HG03135 (cell line): ENCODE measurements around the gene RHOXF2.
"Not testable (repeated sequence)": the region's sequence is repeated elsewhere in the genome, so short reads cannot be mapped to it uniquely, and the experiment has no call there.

Source experiments
- ATAC-seq: cut with Tn5 transposase; IDR thresholded peaks from one replicate; pipeline ENCODE4 v1.9.1; 2021; ENCODE audit warnings: mild to moderate bottlenecking, moderate library complexity; ENCODE audit not compliant: unreplicated experiment

Gene RHOXF2

GRCh38 chrX:120196626-120197283, 38.3 kb downstream of the RHOXF2 start:
- ATAC-seq: not testable (repeated sequence)

- ATAC-seq: no peak
Measured at GRCh38 chrX:120200851-120201250, 42.4 kb downstream of the RHOXF2 start.

DNA sequence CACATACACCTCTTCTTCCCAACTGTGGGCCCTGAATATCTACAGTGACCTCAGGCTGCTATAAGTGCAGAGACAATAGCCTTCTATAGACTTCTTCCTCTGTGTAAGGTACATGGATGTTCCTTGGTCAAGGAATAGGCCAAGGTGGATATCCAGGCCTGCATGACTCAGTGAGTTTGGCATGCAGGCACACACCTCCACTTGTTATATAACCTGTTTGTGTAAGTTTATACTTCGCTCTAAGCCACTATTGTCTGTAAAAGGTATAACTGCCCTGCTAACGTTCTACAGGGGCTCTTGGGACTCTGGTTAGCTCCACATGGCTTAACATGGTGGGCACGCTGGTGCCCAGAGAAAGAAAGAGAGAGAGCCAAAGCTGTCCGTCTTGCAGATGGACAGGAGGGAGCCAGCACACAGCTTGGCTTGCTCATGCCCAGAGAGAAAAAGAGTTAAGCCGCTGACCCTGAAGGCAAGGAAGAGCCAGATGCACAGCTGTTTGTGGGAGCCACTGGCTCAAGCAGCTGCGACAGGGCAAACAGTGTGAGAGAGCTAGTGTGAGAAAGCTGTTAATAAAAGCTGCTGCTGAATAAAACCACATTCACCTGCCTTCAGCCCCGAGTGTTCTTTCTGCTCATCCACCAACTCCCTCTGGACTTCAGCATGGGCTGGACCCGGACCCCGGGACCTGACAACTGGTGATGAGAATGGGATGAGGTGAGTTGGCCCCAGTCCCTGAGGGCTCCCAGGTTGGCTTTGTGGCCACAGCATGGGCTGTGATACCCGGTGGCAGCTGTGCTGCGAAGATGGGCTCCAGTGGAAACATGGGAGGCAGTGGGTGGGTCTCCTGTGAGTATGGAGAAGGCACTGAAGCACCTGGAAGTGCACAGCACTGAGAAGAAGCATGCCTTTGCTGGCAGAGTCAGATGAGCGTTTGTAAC, 47.7 kb downstream of the RHOXF2 start:
- ATAC-seq: no peak

DNA sequence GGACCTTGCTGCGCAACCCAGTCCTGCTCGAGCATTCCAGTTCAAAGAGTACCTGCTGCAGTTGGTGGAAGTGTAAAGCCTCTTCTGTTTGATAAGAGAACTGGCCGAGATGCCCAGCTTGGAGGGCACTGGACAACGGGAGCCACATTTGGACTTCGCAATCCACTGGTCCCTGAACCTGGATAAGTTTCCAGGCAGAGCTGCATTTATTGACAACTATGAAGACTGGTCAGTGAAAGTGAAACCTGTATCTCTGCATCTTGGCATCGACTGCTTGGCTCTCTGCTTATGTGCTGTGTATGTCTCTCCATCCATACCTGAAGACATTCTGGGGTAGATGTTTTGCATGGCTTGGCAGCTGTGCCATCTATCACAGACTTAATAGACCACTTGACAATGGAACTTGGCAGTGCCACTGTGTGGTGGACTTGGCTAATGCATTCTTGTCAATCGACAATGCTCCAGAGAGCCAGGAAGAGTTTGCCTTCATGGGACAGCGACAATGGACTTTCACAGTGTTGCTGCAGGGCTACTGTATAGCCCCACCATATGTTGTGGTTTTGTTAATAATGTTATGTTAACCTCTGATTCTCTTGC, 48.7 kb downstream of the RHOXF2 start:
- ATAC-seq: no peak

GRCh38 chrX:120213438-120214265, 55.2 kb downstream of the RHOXF2 start:
- peak; percentile 88 for ATAC-seq
